ENCODE measurements around the gene RBM19.
A peak's percentile ranks its signal among the peaks of the same experiment; 100 is the strongest.

Gene RBM19

GRCh38 chr12:113858841-113859386, 107.2 kb downstream of the RBM19 start:
- H3K4me1 ChIP-seq (ENCODE audit: control insufficient read depth, insufficient read depth, low read length), result no peaks in the 10 kb centered on the region
- H3K4me3 ChIP-seq (ENCODE audit: low read length), result no peak overlapping the region
- H3K9ac ChIP-seq (ENCODE audit: low read length), result no peak overlapping the region
- H3K36me3 ChIP-seq (ENCODE audit: control insufficient read depth, insufficient read depth, low read length), result peaks cover 2% of the 10 kb centered on the region
- no peak overlapping the region for H3K27ac ChIP-seq (ENCODE audit: low read depth, low read length)
- H3K27me3 ChIP-seq (ENCODE audit: control insufficient read depth, insufficient read depth, low read length), result no peaks in the 10 kb centered on the region

GRCh38 chr12:113857371-113857770, 108.8 kb downstream of the RBM19 start:
- Histone ChIP-seq H3K4me3 (ENCODE audit: low read length) (no peak overlapping the region), H3K36me3 (ENCODE audit: control insufficient read depth, insufficient read depth, low read length) (peaks cover 2% of the 10 kb centered on the region), H3K27ac (ENCODE audit: low read depth, low read length) (no peak overlapping the region), H3K4me1 (ENCODE audit: control insufficient read depth, insufficient read depth, low read length) (no peaks in the 10 kb centered on the region), H3K9ac (ENCODE audit: low read length) (no peak overlapping the region), H3K27me3 (ENCODE audit: control insufficient read depth, insufficient read depth, low read length) (no peaks in the 10 kb centered on the region)

GRCh38 chr12:113855998-113856397, 110.1 kb downstream of the RBM19 start:
- peaks cover 2% of the 10 kb centered on the region for H3K36me3 ChIP-seq (ENCODE audit: control insufficient read depth, insufficient read depth, low read length)
- H3K4me1 ChIP-seq (ENCODE audit: control insufficient read depth, insufficient read depth, low read length), result no peaks in the 10 kb centered on the region
- H3K9ac ChIP-seq (ENCODE audit: low read length), result no peak overlapping the region
- no peaks in the 10 kb centered on the region for H3K27me3 ChIP-seq (ENCODE audit: control insufficient read depth, insufficient read depth, low read length)
- no peak overlapping the region for H3K27ac ChIP-seq (ENCODE audit: low read depth, low read length)
- H3K4me3 ChIP-seq (ENCODE audit: low read length), result no peak overlapping the region

- Histone ChIP-seq H3K27me3 (ENCODE audit: control insufficient read depth, insufficient read depth, low read length) (no peaks in the 10 kb centered on the region), H3K27ac (ENCODE audit: low read depth, low read length) (no peak overlapping the region), H3K4me3 (ENCODE audit: low read length) (no peak overlapping the region), H3K4me1 (ENCODE audit: control insufficient read depth, insufficient read depth, low read length) (peaks cover 6% of the 10 kb centered on the region), H3K36me3 (ENCODE audit: control insufficient read depth, insufficient read depth, low read length) (peaks cover 2% of the 10 kb centered on the region), H3K9ac (ENCODE audit: low read length) (no peak overlapping the region)
Measured at GRCh38 chr12:113854385-113855142, 111.6 kb downstream of the RBM19 start.

GRCh38 chr12:113853491-113853890, 112.6 kb downstream of the RBM19 start:
- peaks cover 6% of the 10 kb centered on the region for H3K4me1 ChIP-seq (ENCODE audit: control insufficient read depth, insufficient read depth, low read length)
- no peak overlapping the region for H3K27ac ChIP-seq (ENCODE audit: low read depth, low read length)
- no peak overlapping the region for H3K4me3 ChIP-seq (ENCODE audit: low read length)
- H3K27me3 ChIP-seq (ENCODE audit: control insufficient read depth, insufficient read depth, low read length), result no peaks in the 10 kb centered on the region
- no peak overlapping the region for H3K9ac ChIP-seq (ENCODE audit: low read length)
- peaks cover 2% of the 10 kb centered on the region for H3K36me3 ChIP-seq (ENCODE audit: control insufficient read depth, insufficient read depth, low read length)

GRCh38 chr12:113852695-113853490, 113.2 kb downstream of the RBM19 start:
- Histone ChIP-seq H3K27ac (ENCODE audit: low read depth, low read length) (no peak overlapping the region), H3K4me3 (ENCODE audit: low read length) (no peak overlapping the region), H3K4me1 (ENCODE audit: control insufficient read depth, insufficient read depth, low read length) (peaks cover 6% of the 10 kb centered on the region), H3K36me3 (ENCODE audit: control insufficient read depth, insufficient read depth, low read length) (no peaks in the 10 kb centered on the region), H3K27me3 (ENCODE audit: control insufficient read depth, insufficient read depth, low read length) (no peaks in the 10 kb centered on the region), H3K9ac (ENCODE audit: low read length) (no peak overlapping the region)

- Histone ChIP-seq H3K4me3 (ENCODE audit: low read length) (no peak overlapping the region), H3K27ac (ENCODE audit: low read depth, low read length) (no peak overlapping the region), H3K27me3 (ENCODE audit: control insufficient read depth, insufficient read depth, low read length) (no peaks in the 10 kb centered on the region), H3K36me3 (ENCODE audit: control insufficient read depth, insufficient read depth, low read length) (no peaks in the 10 kb centered on the region), H3K9ac (ENCODE audit: low read length) (no peak overlapping the region), H3K4me1 (ENCODE audit: control insufficient read depth, insufficient read depth, low read length) (peaks cover 6% of the 10 kb centered on the region)
Measured at GRCh38 chr12:113852264-113852663, 113.9 kb downstream of the RBM19 start.

- Histone ChIP-seq H3K27me3 (ENCODE audit: control insufficient read depth, insufficient read depth, low read length) (no peaks in the 10 kb centered on the region), H3K9ac (ENCODE audit: low read length) (no peak overlapping the region), H3K36me3 (ENCODE audit: control insufficient read depth, insufficient read depth, low read length) (no peaks in the 10 kb centered on the region), H3K4me3 (ENCODE audit: low read length) (no peak overlapping the region), H3K4me1 (ENCODE audit: control insufficient read depth, insufficient read depth, low read length) (peaks cover 6% of the 10 kb centered on the region), H3K27ac (ENCODE audit: low read depth, low read length) (peak overlapping the region; percentile 63)
Measured at GRCh38 chr12:113850309-113851056, 115.6 kb downstream of the RBM19 start.

GRCh38 chr12:113847856-113848255, 118.3 kb downstream of the RBM19 start:
- H3K36me3 ChIP-seq (ENCODE audit: control insufficient read depth, insufficient read depth, low read length), result peaks cover 5% of the 10 kb centered on the region
- H3K4me1 ChIP-seq (ENCODE audit: control insufficient read depth, insufficient read depth, low read length), result peaks cover 6% of the 10 kb centered on the region
- H3K27ac ChIP-seq (ENCODE audit: low read depth, low read length), result no peak overlapping the region
- no peak overlapping the region for H3K4me3 ChIP-seq (ENCODE audit: low read length)
- peak overlapping the region; percentile 14 for H3K9ac ChIP-seq (ENCODE audit: low read length)
- no peaks in the 10 kb centered on the region for H3K27me3 ChIP-seq (ENCODE audit: control insufficient read depth, insufficient read depth, low read length)

GRCh38 chr12:113846883-113847755, 119.0 kb downstream of the RBM19 start:
- no peak overlapping the region for H3K4me3 ChIP-seq (ENCODE audit: low read length)
- no peaks in the 10 kb centered on the region for H3K27me3 ChIP-seq (ENCODE audit: control insufficient read depth, insufficient read depth, low read length)
- no peak overlapping the region for H3K9ac ChIP-seq (ENCODE audit: low read length)
- H3K27ac ChIP-seq (ENCODE audit: low read depth, low read length), result no peak overlapping the region
- peaks cover 6% of the 10 kb centered on the region for H3K4me1 ChIP-seq (ENCODE audit: control insufficient read depth, insufficient read depth, low read length)
- peaks cover 8% of the 10 kb centered on the region for H3K36me3 ChIP-seq (ENCODE audit: control insufficient read depth, insufficient read depth, low read length)

- Histone ChIP-seq H3K4me1 (ENCODE audit: control insufficient read depth, insufficient read depth, low read length) (peaks cover 6% of the 10 kb centered on the region), H3K4me3 (ENCODE audit: low read length) (no peak overlapping the region), H3K36me3 (ENCODE audit: control insufficient read depth, insufficient read depth, low read length) (peaks cover 8% of the 10 kb centered on the region), H3K27ac (ENCODE audit: low read depth, low read length) (no peak overlapping the region), H3K27me3 (ENCODE audit: control insufficient read depth, insufficient read depth, low read length) (no peaks in the 10 kb centered on the region), H3K9ac (ENCODE audit: low read length) (no peak overlapping the region)
Measured at GRCh38 chr12:113845900-113846674, 120.0 kb downstream of the RBM19 start.
